Neural progenitor cell (in vitro differentiated cells): ENCODE measurements around the gene MOV10L1.

ENCODE experiments used
- EZH2phosphoT487 ChIP-seq: fragments of 200-600 bp; sonication (generic); IDR thresholded peaks from 2 replicates; pipeline ENCODE4 v1.6.1; 2017; ENCODE audit warnings: antibody characterized with exemption
- TF ChIP-seq, protein P1 (sequence below): fragments of 200-600 bp; sonication (generic); IDR thresholded peaks from 2 replicates; pipeline ENCODE4 v1.5.1; 2017; ENCODE audit warnings: antibody characterized with exemption, mild to moderate bottlenecking

DNA sequence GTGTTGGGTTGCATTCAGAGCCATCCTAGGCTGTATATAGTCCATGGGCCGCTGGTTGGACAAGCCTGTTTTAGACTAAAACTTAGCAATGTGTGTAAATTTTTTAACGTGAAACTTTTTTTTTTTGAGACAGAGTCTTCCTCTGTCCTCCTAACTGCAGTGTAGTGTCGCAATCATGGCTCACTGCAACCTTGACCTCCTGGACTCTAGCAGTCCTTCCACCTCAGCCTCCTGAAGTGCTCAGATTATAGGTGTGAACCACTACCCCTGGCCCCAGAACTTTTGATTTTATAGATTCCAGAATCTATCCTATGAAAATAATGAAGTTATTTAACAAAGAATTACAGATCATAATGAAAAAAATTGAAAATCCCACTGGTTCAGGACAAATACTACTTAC lies 50.8 kb downstream of the MOV10L1 start:
- no peak for TF ChIP-seq EZH2phosphoT487
- TF ChIP-seq, protein P1, sequence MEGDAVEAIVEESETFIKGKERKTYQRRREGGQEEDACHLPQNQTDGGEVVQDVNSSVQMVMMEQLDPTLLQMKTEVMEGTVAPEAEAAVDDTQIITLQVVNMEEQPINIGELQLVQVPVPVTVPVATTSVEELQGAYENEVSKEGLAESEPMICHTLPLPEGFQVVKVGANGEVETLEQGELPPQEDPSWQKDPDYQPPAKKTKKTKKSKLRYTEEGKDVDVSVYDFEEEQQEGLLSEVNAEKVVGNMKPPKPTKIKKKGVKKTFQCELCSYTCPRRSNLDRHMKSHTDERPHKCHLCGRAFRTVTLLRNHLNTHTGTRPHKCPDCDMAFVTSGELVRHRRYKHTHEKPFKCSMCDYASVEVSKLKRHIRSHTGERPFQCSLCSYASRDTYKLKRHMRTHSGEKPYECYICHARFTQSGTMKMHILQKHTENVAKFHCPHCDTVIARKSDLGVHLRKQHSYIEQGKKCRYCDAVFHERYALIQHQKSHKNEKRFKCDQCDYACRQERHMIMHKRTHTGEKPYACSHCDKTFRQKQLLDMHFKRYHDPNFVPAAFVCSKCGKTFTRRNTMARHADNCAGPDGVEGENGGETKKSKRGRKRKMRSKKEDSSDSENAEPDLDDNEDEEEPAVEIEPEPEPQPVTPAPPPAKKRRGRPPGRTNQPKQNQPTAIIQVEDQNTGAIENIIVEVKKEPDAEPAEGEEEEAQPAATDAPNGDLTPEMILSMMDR = no peak
